ENCODE data around the gene ZSWIM7.

Gene ZSWIM7

GRCh38 chr17:15928286-15928785 lies 71.2 kb downstream of the ZSWIM7 start:
- no peak for DNase-seq
